BLaER1 (cell line): ENCODE results near the gene ERAL1.
"Not testable (repeated sequence)": the region's sequence is repeated elsewhere in the genome, so short reads cannot be mapped to it uniquely, and the experiment has no call there.

Experiments
- H3K27ac ChIP-seq: shearing (Covaris generic); formaldehyde crosslinking; 2 replicates; pipeline ENCODE4 v1.8.1; 2022
- H3K27me3 ChIP-seq: shearing (Covaris generic); formaldehyde crosslinking; 2 replicates; pipeline ENCODE4 v1.8.1; 2022
- H3K36me3 ChIP-seq: shearing (Covaris generic); formaldehyde crosslinking; 2 replicates; pipeline ENCODE4 v1.8.1; 2022
- H3K4me1 ChIP-seq: shearing (Covaris generic); formaldehyde crosslinking; 2 replicates; pipeline ENCODE4 v1.8.1; 2022
- H3K4me2 ChIP-seq: shearing (Covaris generic); formaldehyde crosslinking; 2 replicates; pipeline ENCODE4 v1.8.1; 2022
- H3K4me3 ChIP-seq: shearing (Covaris generic); formaldehyde crosslinking; 2 replicates; pipeline ENCODE4 v1.8.1; 2022
- H3K9ac ChIP-seq: shearing (Covaris generic); formaldehyde crosslinking; 2 replicates; pipeline ENCODE4 v1.8.1; 2022
- H3K9me3 ChIP-seq: shearing (Covaris generic); formaldehyde crosslinking; 2 replicates; pipeline ENCODE4 v1.8.1; 2022
- H4K20me1 ChIP-seq: shearing (Covaris generic); formaldehyde crosslinking; 2 replicates; pipeline ENCODE4 v1.8.1; 2022
- Cebpa-rat ChIP-seq: shearing (Covaris generic); IDR thresholded peaks from 2 replicates; pipeline ENCODE4 v1.8.1; 2022

ERAL1 gene

DNA sequence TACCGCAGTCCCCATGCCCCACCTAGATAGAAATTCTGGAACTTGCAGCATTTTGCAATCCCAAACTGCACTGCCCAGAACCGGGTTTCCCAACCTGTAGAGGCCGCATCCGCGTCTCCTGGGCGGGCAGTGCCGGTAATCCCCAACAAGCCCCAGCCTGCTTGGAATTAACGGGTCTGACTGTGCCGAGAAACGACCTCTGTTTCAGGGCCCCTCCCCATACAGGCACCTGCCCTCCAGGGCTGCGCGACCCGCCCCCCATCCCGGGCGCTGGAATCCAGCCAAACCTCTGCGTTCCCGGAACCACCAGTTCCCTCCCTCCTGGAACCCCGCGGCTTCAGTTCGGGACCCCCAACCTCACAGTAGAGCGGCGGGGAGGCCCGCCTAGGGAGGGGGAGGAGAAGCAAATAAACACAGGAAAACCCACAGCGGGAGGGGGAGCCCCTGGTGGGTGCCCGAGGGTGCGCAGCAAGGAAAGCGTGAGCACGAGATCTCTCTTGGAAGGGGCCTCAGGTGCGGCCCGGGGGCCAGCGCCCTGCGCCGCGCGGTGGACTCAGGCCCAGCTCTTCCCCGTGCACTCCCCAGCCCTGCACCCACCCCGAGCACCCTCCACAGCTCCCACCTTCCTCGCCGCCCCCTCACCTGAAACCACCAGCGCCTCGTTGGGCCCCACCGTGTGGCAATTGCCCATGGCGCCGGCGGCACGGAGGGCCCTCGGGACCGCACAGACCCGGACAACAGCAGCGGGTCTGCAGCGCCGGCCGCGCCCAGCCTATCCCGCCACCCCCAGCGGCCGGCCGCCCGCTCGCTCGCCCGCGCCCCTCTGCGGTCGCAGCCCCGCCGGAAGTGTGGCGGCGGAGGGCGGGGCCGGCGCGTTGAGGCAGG lies 42.3 kb downstream of the ERAL1 start, which contains the start of gene FLOT2:
TSS of gene FLOT2 (minus strand) at position 850 of the 885 bp plus-strand sequence. CDS start at position 691, 159 bp downstream.
- TF ChIP-seq Cebpa-rat: no peak
- Histone ChIP-seq H3K4me1 (peaks cover 79% of the 10 kb centered on the region), H3K27me3 (no peaks in the 10 kb centered on the region)

DNA sequence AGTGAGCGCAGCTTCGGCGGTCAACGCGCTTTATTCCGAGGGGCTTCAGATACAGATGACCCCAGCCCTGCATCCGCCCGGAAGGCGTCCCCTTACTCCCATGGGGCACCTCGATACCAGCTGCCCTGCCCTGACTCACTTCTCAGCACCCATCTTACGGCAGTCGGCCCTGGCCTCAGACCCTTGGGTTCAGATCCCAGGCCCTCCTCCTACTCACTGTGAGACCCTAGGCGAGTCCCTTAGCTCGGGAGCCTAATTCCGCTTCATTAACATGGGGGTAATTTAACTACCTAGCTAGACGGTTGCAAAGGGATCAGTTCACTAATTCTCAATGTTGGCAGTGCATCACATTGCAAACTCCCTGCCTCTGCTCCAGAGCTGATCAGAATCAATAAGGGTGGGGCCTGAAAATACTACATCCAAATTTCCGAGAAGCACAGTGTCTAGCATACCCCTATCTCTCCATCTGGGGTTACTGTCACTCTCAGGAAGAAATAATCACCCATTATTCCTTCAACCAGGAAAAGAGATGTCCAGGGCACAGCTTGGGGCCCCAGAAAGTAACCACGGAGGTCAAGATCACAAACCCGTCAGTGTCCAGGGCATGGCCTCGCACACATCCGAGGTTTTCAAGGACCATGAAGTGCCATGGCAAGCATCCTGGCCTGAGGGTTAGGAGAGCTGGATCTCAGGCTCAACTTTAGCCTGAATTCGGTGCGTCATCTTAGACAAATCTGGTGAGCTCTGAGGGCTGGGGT lies 43.1 kb downstream of the ERAL1 start:
- H4K20me1 ChIP-seq: peaks cover 11% of the 10 kb centered on the region; the same call in 1 of the 2 replicates
- peak overlapping the region; percentile 85 for H3K27ac ChIP-seq
- H3K9ac ChIP-seq: peak overlapping the region; percentile 86
- H3K4me3 ChIP-seq: peak overlapping the region; percentile 79
- TF ChIP-seq Cebpa-rat: no peak
- H3K4me1 ChIP-seq: peaks cover 71% of the 10 kb centered on the region
- H3K4me2 ChIP-seq: peak overlapping the region; percentile 91
- H3K27me3 ChIP-seq: no peaks in the 10 kb centered on the region
- 0 out of 2 replicates have a peak, but pooled peaks cover 16% of the 10 kb centered on the region for H3K36me3 ChIP-seq
- no peaks in the 10 kb centered on the region for H3K9me3 ChIP-seq

More for the DNA sequence above, 42.3 kb downstream of the ERAL1 start, which contains the start of gene FLOT2:
- Histone ChIP-seq H3K9me3 (no peaks in the 10 kb centered on the region), H3K9ac (peak within 1 kb of the TSS; percentile 86), H3K4me3 (peak within 1 kb of the TSS; percentile 79), H3K27ac (peak within 1 kb of the TSS; percentile 85), H3K36me3 (0 out of 2 replicates have a peak, but pooled peaks cover 16% of the 10 kb centered on the region), H4K20me1 (peaks cover 11% of the 10 kb centered on the region; the same call in 1 of the 2 replicates), H3K4me2 (peak within 1 kb of the TSS; percentile 91)

DNA sequence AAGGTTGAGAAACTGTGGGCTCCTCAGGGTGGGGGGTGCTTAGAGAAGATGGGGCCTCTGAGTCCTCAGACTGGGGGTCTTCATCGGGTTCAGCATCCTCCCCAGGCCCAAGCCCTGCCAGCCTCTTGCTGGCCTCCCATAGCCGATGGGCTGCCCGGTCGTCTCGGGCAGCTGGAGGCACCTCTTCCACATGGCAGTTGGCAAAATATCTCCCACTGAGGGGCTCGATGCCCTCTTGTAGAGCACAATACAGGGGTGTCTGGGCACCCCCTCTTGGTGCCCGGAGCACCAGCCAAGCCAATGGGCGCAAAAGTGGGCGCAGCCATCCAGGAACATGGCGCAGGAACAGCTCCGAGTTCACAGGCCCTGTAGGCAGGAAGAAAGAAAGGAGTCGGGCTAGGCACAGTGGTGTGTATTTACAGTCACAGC lies 43.7 kb downstream of the ERAL1 start:
- 0 out of 2 replicates have a peak, but pooled peaks cover 16% of the 10 kb centered on the region for H3K36me3 ChIP-seq
- peak overlapping the region; percentile 85; the same call in 1 of the 2 replicates for H3K27ac ChIP-seq
- peak overlapping the region; percentile 79; the same call in 1 of the 2 replicates for H3K4me3 ChIP-seq
- peaks cover 11% of the 10 kb centered on the region; the same call in 1 of the 2 replicates for H4K20me1 ChIP-seq
- H3K9ac ChIP-seq: peak overlapping the region; percentile 86; the same call in 1 of the 2 replicates
- no peaks in the 10 kb centered on the region for H3K9me3 ChIP-seq
- H3K4me2 ChIP-seq: peak overlapping the region; percentile 91
- TF ChIP-seq Cebpa-rat: no peak
- H3K4me1 ChIP-seq: peaks cover 71% of the 10 kb centered on the region
- no peaks in the 10 kb centered on the region for H3K27me3 ChIP-seq

DNA sequence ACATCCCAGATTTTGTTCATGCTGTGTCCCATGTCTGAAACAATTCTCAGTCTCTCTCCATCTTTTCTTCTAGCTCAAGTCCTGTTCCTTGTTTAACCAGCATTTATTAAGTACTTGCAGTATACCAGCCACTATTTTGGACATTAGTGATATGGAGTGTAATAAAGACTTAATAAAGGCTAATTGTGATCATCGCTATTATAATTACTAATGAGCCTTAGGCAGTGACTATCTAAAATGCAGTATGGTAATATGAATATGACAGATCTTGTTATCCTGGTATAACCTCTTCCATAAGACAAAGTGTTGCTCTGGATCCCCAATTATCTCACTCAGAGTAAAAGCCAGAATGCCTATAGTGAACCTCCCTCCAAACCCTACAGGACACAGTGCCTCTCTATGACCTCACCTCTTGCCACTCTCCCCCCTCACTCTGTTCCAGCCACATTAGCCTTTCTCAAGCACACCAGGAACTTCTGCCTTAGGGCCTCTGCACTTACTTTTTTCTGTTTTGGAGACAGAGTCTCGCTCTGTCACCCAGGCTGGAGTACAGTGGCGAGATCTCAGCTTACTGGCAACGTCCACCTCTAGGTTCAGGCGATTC lies 44.5 kb downstream of the ERAL1 start:
- peaks cover 69% of the 10 kb centered on the region for H3K4me1 ChIP-seq
- no peak overlapping the region for H3K4me3 ChIP-seq
- TF ChIP-seq Cebpa-rat: no peak
- peaks cover 17% of the 10 kb centered on the region; the same call in 1 of the 2 replicates for H3K36me3 ChIP-seq
- peaks cover 11% of the 10 kb centered on the region for H4K20me1 ChIP-seq
- no peak overlapping the region for H3K27ac ChIP-seq
- H3K9me3 ChIP-seq: no peaks in the 10 kb centered on the region
- H3K9ac ChIP-seq: no peak overlapping the region
- H3K4me2 ChIP-seq: no peak overlapping the region
- H3K27me3 ChIP-seq: no peaks in the 10 kb centered on the region

DNA sequence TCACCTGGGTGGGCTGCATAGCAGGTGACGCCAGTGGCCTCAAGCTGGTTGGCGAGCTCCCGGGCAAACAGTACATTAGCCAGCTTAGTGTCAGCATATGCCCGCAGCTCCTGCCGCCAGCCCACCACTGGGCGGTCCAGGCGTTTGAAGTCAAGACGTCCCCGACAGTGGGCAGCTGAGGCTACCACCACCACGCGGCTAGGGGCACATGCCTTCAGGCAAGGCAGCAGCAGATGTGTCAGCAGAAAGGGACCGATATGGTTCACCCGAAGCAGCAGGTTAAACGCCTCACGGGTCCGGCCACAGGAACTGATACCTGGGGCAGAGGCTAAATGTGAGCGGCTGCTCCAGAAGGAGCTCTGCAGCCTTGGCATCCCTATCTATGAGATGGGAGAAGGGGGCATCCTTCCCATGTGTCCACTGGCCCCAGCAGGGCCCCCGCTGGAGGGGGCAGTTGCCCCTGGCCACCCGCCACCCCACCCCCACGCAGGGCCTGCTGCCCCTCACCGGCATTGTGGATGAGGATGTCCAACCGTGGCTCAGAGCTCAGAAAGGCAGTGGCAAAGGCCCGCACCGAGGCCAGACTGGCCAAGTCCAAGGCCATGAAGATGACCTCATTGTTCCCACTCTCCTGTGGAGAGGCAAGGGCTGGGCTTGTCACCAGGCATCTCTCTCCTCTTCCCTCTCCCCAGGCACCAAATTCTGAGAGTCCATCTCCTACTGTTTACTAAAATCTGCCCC lies 46.3 kb downstream of the ERAL1 start:
- Histone ChIP-seq H3K36me3 (peaks cover 33% of the 10 kb centered on the region), H3K9me3 (no peaks in the 10 kb centered on the region), H3K27me3 (no peaks in the 10 kb centered on the region), H4K20me1 (peaks cover 14% of the 10 kb centered on the region), H3K4me2 (peak overlapping the region; percentile 89), H3K4me1 (peaks cover 50% of the 10 kb centered on the region), H3K4me3 (peak overlapping the region; percentile 90), H3K9ac (peak overlapping the region; percentile 91), H3K27ac (peak overlapping the region; percentile 88)
- no peak for TF ChIP-seq Cebpa-rat

DNA sequence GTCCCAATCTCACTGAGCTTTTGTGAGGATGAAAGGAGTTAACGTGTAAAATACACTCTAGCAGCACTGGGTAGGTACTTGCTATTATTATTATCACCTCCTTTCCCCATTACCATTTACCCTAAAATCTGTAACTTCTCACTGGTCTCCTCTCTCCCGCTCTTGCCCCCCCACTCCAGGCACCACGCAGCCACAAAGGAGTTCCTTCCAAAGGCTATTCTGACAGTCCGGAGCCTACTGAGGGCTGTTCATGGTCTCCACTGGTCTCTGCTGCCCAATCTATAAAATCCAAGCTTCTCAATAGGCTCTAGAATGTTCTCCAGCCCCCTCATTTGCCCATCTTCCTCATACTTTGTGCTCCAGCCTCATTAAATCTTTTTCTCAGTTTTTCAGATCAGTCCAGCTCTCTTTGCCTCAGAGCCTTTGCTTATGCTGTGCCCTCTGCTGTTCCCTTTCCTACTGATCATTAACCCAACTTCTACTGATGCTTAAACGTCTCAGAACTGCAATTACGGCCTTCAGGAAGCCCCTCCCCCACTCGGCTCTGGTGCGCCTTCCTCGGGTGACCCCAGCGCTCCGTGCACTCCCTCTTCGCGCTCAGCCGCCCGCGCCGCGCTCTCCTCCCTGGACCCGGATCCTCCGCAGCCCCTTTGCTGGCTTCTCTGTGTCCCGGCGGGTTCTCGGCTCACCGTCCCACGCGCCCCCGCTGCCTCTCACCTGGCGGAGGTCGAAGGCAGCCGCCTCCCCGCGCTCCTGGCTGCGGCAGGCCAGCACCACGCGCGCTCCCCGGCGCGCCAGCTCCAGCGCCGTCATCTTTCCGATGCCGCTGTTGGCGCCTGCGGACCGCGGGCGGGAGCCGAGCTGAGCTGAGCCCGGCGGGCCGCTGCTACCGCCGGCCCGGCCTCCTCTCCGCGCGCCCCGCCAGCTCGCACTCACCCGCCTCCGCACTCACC lies 47.3 kb downstream of the ERAL1 start:
- peaks cover 13% of the 10 kb centered on the region for H4K20me1 ChIP-seq
- peak overlapping the region; percentile 89 for H3K4me2 ChIP-seq
- no peaks in the 10 kb centered on the region for H3K9me3 ChIP-seq
- TF ChIP-seq Cebpa-rat: no peak
- peak overlapping the region; percentile 90 for H3K4me3 ChIP-seq
- peaks cover 43% of the 10 kb centered on the region for H3K4me1 ChIP-seq
- H3K36me3 ChIP-seq: peaks cover 43% of the 10 kb centered on the region
- H3K27me3 ChIP-seq: no peaks in the 10 kb centered on the region
- peak overlapping the region; percentile 91 for H3K9ac ChIP-seq
- H3K27ac ChIP-seq: peak overlapping the region; percentile 88

DNA sequence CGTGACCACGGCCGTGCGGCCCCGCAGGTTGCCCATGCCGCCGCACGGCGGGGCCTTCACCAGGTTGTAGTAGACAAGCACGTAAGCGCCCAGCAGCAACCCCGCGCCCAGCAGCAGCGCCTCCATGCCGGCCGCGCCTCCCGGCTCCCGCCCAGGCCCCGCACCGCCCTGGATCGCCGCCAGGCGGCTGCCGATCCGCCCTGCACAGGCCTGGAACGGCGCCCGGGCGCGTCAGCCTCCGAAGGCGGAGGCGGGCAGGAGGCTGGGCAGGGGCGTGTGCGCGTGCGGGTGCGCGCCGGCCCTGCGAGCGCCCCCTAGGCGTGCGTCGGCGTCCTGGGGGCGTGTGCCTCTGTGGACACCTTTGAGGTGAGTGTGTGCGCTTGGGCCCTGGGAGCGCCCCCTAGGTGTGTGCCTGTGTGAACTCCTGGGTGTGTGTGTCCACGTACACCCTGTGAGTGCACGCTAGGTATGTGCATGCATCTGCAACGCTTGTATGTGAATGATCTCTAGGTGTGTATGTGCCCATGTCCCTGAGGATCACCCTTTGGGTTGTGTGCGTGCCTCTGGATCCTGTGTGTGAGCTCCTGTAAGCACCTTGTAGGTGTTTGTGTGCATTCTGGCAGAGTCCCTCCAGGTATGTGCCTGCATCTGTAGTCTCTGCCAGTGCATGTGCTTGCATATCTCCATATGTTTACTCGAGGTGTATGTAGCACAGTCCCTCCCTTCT lies 48.2 kb downstream of the ERAL1 start, which contains the start of gene DHRS13:
TSS of gene DHRS13 (minus strand) at position 261 of the 727 bp plus-strand sequence. CDS start at position 126, 135 bp downstream.
- H3K27ac ChIP-seq: peak within 1 kb of the TSS; percentile 88

DNA sequence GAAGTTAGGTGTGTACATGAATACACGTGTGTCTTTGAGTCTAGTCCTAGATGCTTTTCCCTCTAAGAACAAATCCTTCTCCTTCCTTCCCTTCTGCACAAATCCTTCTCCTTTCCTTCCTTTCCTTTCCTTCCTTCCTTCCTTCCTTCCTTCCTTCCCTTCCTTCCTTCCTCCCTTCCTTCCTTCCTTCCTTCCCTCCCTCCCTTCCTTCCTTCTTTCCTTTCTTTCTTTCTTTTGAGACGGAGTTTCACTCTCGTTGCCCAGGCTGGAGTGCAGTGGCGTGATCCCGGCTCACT lies 48.7 kb downstream of the ERAL1 start:
- not testable (repeated sequence) for H3K4me3 ChIP-seq
- H3K36me3 ChIP-seq: peaks cover 56% of the 10 kb centered on the region

More for the DNA sequence above, 48.2 kb downstream of the ERAL1 start, which contains the start of gene DHRS13:
- Histone ChIP-seq H3K27me3 (no peaks in the 10 kb centered on the region), H3K4me2 (peak within 1 kb of the TSS; percentile 89), H3K9me3 (no peaks in the 10 kb centered on the region), H3K36me3 (peaks cover 51% of the 10 kb centered on the region), H4K20me1 (peaks cover 18% of the 10 kb centered on the region), H3K4me3 (peak within 1 kb of the TSS; percentile 90), H3K9ac (peak within 1 kb of the TSS; percentile 91), H3K4me1 (peaks cover 39% of the 10 kb centered on the region)
- TF ChIP-seq Cebpa-rat: no peak

More for the DNA sequence above, 48.7 kb downstream of the ERAL1 start:
- H3K4me1 ChIP-seq: peaks cover 34% of the 10 kb centered on the region
- not testable (repeated sequence) for H3K27me3 ChIP-seq, H3K9me3 ChIP-seq, H3K9ac ChIP-seq, H3K27ac ChIP-seq
- peak overlapping the region; percentile 89 for H3K4me2 ChIP-seq
- peaks cover 24% of the 10 kb centered on the region for H4K20me1 ChIP-seq
